ENCODE results near the gene MRPL21.
A peak's percentile ranks its signal among the peaks of the same experiment; 100 is the strongest.
"Not testable (repeated sequence)": the region's sequence is repeated elsewhere in the genome, so short reads cannot be mapped to it uniquely, and the experiment has no call there.

The MRPL21 gene

GRCh38 chr11:68908273-68908672 lies 4.6 kb upstream of the MRPL21 start:
- DNase-seq = no peak

GRCh38 chr11:68905421-68906360 lies 2.1 kb upstream of the MRPL21 start:
- DNase-seq = no peak

GRCh38 chr11:68904248-68904847 lies 716 bp upstream of the MRPL21 start:
- DNase-seq = peak; percentile 73

- no peak for DNase-seq
Measured at GRCh38 chr11:68900835-68901381, 2.7 kb downstream of the MRPL21 start.

- DNase-seq = no peak
Measured at GRCh38 chr11:68897441-68897840, 6.2 kb downstream of the MRPL21 start.

- no peak for DNase-seq
Measured at GRCh38 chr11:68896171-68896959, 7.3 kb downstream of the MRPL21 start.

- DNase-seq = no peak
Measured at GRCh38 chr11:68893282-68893681, 10.3 kb downstream of the MRPL21 start.

GRCh38 chr11:68892576-68892975 lies 11.1 kb downstream of the MRPL21 start:
- DNase-seq = no peak

- no peak for DNase-seq
Measured at GRCh38 chr11:68891351-68891948, 12.2 kb downstream of the MRPL21 start.

- DNase-seq = no peak
Measured at GRCh38 chr11:68890490-68891231, 13.0 kb downstream of the MRPL21 start.

- no peak for DNase-seq
Measured at GRCh38 chr11:68889948-68890446, 13.6 kb downstream of the MRPL21 start.

- not testable (repeated sequence) for DNase-seq
Measured at GRCh38 chr11:68884827-68885226, 18.8 kb downstream of the MRPL21 start.

GRCh38 chr11:68882391-68882790 lies 21.2 kb downstream of the MRPL21 start:
- DNase-seq = no peak

GRCh38 chr11:68881320-68881719 lies 22.3 kb downstream of the MRPL21 start:
- no peak for DNase-seq

GRCh38 chr11:68880851-68881250 lies 22.8 kb downstream of the MRPL21 start:
- DNase-seq = no peak

GRCh38 chr11:68878022-68878421 lies 25.6 kb downstream of the MRPL21 start:
- no peak for DNase-seq

- no peak for DNase-seq
Measured at GRCh38 chr11:68872216-68873003, 31.2 kb downstream of the MRPL21 start.

- DNase-seq = no peak
Measured at GRCh38 chr11:68870470-68870869, 33.2 kb downstream of the MRPL21 start.

- no peak for DNase-seq
Measured at GRCh38 chr11:68868221-68868835, 35.3 kb downstream of the MRPL21 start.

- DNase-seq = no peak
Measured at GRCh38 chr11:68867066-68867465, 36.6 kb downstream of the MRPL21 start.
